Fibroblast of lung (primary cell): ENCODE data around the gene KCNH1.

Source experiments
- EZH2 ChIP-seq: IDR thresholded peaks from 2 replicates; pipeline ENCODE4 v1.5.1; 2012; ENCODE audit warnings: low read length, control low read depth, mild to moderate bottlenecking; ENCODE audit errors: missing control alignments
- TF ChIP-seq, protein P1 (sequence below), 2 donors: IDR thresholded peaks in 1 of 2; conservative IDR thresholded peaks in 1 of 2; 1 replicate in 1 of 2; 2 replicates in 1 of 2; pipeline ENCODE4 v1.5.1; 2011 to 2012; ENCODE audit warnings: low read length in 2 of 2, control low read depth in 1 of 2, inconsistent platforms in 1 of 2, low read depth in 1 of 2, mild to moderate bottlenecking in 1 of 2

DNA sequence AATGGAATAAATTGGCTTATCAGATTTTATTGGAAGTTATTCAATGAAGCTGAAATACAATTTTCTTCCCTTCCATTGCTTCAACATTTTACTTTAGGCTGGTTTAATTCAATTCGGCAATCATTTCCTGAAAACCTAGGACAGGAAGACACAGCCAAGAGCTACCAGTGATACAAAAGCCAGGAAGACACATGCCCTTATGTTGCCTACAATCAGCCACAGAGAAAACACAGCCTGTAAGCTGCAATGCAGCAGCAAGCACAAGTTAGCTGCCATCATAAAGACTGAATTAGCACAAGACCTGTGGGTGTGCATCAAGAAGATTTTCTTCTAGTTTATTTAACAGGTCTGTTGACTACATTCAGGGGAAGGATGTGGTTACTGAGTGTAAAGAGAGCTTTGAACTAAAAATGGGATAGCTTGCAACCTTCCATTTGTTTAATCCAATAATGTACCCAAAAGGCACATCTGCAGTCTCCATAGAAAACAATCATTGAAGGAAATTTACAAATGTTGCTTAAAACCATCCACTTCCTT lies 193.8 kb downstream of the KCNH1 start:
- TF ChIP-seq, protein P1, sequence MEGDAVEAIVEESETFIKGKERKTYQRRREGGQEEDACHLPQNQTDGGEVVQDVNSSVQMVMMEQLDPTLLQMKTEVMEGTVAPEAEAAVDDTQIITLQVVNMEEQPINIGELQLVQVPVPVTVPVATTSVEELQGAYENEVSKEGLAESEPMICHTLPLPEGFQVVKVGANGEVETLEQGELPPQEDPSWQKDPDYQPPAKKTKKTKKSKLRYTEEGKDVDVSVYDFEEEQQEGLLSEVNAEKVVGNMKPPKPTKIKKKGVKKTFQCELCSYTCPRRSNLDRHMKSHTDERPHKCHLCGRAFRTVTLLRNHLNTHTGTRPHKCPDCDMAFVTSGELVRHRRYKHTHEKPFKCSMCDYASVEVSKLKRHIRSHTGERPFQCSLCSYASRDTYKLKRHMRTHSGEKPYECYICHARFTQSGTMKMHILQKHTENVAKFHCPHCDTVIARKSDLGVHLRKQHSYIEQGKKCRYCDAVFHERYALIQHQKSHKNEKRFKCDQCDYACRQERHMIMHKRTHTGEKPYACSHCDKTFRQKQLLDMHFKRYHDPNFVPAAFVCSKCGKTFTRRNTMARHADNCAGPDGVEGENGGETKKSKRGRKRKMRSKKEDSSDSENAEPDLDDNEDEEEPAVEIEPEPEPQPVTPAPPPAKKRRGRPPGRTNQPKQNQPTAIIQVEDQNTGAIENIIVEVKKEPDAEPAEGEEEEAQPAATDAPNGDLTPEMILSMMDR (conservative IDR thresholded peaks at IDR 0.05 in 1 of 2, IDR thresholded peaks at IDR 0.05 in 1 of 2; ENCODE audit: low read depth in 1 of 2, low read length in 2 of 2) = no peak
- TF ChIP-seq EZH2 = no peak
